Left cardiac atrium (tissue), 4 donors: ENCODE data around the gene PRTN3. TPM values are rescaled to one million over a fixed set of nuclear protein-coding genes. Genes with fewer than 3 reads are reported as not detected.
"Not testable (repeated sequence)": the region's sequence is repeated elsewhere in the genome, so short reads cannot be mapped to it uniquely, and the experiment has no call there.

Source experiments
- ATAC-seq, 2 donors: fragments of 200-7000 bp; cut with Tn5 transposase; one replicate each; pipeline ENCODE4 v1.9.1; 2020; ENCODE audit warnings: mild to moderate bottlenecking in 2 of 2, moderate library complexity in 2 of 2
- DNase-seq: peaks from one replicate; pipeline ENCODE4 v3.0.0-alpha.2; 2020
- intact Hi-C, 2 donors: fragments of 100-400 bp; cut with DNase I; formaldehyde crosslinking; loops; one replicate each; pipeline versions ENCODE4 v1.14.1 to v1.15.1; 2022 to 2023
- total RNA-seq, 2 donors: library from RNA; stranded (reverse); fragmentation: NEBNext Ultra II Directional; extraction: Animal tissue kit (Norgen Biotek cat#: 25700); gene quantifications; one replicate each; pipeline ENCODE4 v1.2.1, GENCODE V29; 2021
- donor health status: DM: no; HTN: yes; CAD: no.
- donor health status: DM: no; HTN: yes; CAD: no; lungs with severe emphysema.
- donor health status: DM: yes; HTN: yes; CAD: no.
- donor health status: Dilated cardiomyopathy.

The PRTN3 gene
- total RNA-seq, 2 donors from 2014 or later: not detected

DNA sequence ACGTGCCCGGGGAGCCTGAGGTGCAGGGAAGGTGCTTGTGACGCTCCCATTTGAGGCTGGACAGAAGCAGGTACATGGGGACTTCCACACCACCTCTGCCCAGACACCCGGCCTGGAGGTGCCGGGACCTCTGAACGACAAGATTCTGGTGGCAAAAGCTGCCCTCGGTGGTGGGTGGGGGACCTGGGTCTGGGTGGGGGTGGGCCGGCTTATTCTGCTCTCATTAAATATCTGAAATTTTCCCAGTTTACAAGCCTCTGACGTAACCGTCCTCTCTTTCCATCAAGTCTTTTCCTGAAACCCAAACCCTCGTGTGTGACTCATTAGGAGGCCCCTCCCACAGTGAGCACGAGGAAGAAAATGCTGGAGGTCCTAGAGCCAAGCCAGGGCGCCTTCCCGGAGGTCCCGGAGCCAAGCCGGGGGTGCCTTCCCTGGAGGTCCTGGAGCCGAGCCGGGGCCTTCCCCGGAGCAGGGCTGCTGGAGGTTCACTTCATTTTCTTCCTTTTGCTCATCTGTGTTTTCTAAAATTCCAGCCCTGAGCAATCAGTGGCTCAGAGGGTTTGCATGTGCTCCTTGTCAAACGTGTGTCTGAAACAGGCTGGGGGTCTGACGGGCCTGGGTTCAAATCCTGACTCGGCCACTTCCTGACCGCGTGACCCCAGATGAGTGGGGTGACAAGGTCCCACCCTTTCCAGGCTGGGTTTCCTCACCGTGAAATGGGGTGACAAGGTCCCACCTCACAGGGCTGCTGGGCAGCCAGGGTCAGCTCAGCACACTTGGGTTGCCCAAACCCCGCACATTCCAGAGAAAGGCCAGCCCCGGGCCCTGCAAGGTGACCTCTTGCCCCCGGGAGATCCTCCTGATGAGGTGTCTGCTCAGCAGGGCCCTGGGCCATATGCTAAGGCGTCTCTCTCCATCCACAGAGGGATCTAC is 28.7 kb downstream of the PRTN3 start:
- intact Hi-C loops: no loop called here
- peak; percentile 79 for DNase-seq

DNA sequence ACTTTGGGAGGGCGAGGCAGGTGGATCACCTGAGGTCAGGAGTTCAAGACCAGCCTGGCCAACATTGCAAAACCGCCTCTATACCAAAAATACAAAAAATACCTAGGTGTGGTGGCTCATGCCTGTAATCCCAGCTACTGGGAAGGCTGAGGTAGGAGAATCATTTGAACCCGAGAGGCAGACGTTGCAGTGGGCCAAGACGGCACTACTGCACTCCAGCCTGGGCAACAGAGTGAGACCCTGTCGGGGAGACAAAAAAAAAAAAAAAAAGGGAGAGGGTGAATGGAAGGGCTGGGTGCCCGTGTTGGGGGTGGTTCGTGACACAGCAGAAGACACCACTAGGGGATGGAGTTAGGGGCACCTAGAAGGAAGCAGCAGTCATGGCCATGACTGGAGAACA is 29.5 kb downstream of the PRTN3 start:
- no peak for DNase-seq
- no peak for ATAC-seq
- intact Hi-C loops: no loop called here

More for the DNA sequence above, 28.7 kb downstream of the PRTN3 start:
- ATAC-seq: peak; percentile 46 to 58

DNA sequence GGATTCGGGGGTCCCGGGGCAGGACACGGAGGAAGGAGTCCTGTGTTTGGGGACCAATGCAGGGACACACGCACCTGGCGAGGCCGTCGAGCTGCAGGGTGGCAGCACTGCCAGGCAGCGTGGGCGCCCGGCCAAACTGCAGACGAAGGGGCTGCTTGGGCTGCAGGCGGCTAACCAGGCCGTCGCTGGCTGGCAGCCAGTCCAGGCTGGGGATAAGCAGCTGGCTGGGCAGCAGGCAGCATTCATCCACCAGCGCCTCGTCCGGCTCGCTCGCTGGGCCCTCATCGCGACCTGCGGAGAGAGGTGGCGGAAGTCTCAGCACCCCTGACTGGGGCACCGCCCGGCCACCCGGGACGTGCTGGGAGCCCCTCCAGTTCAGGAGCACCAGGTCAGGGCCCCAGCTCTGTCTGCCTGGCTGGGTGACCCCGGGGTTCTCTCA is 30.2 kb downstream of the PRTN3 start:
- DNase-seq (peak; percentile 74), ATAC-seq (peak; percentile 10 to 36)
- intact Hi-C loops: no loop called here

DNA sequence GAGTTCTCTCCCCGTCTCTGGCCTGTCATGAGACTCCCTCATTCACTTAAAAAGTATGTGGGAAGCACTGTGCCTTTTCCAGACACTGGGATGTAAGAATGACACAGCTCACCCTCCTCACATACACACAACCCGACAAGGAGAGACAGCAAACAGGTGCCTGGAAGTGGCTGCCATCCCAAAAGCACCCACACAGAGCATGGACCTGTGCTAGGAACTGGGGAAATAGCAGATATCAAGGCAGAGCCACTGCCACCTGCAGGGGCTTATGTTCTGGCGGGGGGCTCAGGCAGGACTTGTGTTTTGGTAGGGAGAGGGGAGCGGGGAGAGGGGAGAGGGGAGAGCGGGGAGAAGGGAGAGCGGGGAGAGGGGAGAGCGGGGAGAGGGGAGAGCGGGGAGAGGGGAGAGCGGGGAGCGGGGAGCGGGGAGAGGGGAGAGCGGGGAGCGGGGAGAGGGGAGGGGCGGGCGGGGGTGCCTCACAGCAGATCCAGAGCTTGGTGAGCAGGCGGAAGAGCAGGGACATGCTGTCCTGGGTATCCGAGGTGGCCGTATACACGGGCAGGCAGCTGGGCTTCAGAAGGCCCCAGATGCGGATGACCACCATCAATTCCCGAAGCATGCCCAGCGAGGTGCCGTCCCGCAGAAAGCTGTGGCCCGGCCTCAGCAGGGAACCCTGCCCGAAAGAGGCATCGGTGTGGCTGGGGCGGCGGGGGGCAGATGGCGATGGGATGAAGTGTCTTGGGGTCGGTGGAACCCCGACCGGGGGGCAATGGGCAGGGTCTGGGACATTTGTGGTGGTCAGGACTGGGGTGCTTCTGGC is 30.9 kb downstream of the PRTN3 start:
- DNase-seq (no peak), ATAC-seq (no peak)
- intact Hi-C loops: no loop called here

DNA sequence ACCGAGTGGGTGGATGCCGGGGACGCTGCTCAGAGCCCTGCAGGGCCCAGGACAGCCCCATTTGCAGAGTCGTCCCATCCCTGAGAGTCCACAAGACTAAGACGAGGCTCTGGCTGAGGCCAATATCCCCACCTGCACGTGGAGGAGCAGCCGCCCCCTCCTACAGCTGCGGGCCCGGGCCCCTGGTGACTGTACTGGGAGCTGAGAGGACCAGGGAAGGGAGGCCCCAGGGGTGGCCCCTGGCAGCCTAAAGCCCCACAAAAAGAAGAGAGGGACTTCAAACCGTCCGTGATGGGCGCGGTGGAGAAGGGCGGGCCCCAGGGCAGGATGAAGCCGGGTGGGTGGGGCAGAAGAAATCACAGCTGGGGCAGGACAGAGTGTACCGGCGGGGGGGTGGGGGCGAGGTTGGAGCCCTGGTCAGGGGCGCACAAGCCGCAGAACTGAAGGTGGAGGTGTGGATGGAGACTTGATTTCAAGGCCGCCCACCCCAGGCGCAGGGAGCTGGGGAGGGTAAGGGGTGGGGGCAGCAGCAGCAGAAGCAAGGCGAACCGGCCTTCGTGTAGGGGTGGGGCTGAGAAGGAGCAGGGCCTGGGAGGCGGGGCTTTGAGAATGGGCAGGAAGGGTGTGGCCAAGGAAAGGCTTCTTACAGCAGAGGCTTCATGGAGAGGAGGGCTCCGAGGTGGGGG is 31.6 kb downstream of the PRTN3 start:
- ATAC-seq: peak in 1 of 2 donors; percentile 23
- intact Hi-C loops: no loop called here
- DNase-seq: peak; percentile 70

DNA sequence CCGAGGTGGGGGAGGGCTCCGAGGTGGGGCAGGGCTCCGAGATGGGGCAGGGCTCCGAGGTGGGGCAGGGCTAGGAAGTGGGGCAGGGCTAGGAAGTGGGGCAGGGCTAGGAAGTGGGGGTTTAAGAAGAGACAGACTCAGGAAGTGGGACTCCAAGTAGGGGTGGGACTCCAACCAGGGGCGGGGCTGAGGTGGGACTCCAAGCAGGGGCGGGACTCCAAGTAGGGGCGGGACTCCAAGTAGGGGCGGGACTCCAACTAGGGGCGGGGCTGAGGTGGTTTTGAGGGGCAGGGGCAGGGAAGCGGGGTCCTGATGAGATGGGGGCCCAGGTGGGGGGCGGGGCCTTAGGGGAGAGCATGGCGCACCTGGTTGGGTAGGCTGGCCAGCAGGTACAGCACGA is 32.3 kb downstream of the PRTN3 start:
- ATAC-seq (peak in 1 of 2 donors; percentile 18), DNase-seq (no peak)
- intact Hi-C loops: no loop called here

DNA sequence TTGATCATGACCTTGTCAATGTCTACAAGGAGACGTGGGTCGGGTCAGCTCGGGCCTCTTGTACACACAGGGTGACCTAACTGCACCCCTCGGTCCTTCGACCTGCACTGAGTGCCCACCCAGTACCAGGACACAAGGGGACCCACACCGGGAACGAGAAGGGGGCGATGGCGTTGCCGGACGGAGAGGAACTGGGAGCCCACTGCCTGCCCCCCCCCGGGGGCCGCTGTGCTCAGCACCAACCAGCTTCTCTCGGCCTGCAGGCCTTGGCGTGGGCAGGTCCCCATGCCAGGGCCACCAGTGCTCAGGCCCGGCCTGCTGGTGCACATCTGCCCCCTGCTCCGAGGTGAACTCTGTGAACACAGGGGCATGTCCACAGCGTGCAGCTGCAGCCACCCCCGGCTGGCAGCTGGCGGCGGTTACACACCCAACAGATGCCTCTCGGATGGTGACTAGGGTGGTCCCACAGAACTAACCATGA is 32.8 kb downstream of the PRTN3 start:
- intact Hi-C loops: no loop called here
- ATAC-seq: no peak

DNA sequence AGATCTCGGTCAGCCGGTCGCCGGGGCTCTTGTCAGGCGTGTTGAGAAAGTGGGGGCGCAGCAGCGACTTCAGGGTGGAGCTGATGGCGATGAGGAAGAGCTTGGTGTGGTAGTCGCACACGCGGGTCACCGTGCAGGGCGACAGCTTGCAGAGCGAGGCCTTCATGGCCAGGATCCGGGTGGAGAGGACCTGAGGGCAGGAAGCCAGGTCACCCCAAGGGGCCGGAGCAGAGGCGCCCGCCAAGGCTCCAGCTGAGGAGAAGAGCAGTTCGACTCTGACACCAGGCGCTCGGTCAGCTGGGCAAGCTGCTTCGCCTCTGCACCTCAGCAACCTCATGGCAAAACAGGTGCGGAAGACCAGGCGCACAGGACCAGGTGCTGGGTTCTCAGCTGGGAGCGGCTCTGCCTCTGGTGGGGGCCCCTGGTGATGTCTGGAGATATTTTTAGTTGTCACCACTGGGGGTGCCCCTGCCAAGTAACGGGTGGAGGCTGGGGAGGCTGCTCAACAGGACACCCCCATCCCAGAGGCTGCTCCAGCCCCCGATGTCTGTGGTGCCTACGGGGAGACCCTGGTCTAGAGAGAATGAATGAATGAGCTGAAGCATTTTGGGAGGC is 34.6 kb downstream of the PRTN3 start:
- ATAC-seq: no peak
- intact Hi-C loops: no loop called here
- no peak for DNase-seq

More for the DNA sequence above, 32.8 kb downstream of the PRTN3 start:
- no peak for DNase-seq

DNA sequence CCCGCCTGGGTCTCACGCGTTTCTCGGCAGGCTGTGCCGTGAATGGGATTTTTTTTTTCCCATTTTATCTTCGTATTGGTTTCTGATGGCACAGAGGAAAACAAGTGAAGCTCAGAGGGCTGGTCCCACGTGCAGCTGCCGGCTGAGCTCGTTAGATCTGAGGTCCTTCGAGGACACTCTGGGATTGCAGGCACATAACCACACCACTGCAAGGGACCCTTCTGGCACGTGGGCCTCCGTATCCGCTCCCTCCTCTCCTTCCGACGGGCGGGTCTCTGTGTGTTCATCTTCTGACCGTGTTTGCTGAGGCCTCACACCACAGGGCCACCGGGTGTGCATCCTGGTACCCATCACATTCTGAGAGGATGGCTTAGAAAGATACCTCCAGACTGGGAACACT is 35.3 kb downstream of the PRTN3 start:
- ATAC-seq (no peak), DNase-seq (no peak)
- intact Hi-C loops: no loop called here

DNA sequence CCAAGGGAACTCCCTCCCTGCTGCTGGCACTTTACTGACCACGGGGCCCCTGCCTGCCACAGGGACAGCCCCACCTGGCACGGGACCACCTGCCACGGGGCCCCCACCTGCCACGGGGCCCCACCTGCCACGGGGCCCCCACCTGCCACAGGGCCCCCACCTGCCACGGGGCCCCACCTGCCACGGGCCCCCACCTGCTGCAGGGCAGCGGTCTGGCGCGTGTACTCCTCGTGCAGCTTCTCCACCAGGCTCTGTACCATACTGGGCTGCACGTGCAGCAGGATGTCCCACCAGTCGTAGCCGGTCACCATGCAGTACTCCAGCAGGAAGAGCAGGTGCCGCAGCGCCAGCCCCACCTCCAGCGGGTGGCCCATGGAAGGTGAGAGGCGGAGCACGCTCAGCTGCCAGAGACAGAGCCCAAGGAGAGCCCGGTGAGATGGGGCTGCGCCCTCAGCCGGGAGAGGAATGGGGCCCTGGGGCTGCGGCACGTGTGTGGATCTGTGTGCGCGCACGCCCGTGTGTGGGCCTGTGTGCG is 36.0 kb downstream of the PRTN3 start:
- intact Hi-C loops: no loop called here
- ATAC-seq (no peak), DNase-seq (no peak)

DNA sequence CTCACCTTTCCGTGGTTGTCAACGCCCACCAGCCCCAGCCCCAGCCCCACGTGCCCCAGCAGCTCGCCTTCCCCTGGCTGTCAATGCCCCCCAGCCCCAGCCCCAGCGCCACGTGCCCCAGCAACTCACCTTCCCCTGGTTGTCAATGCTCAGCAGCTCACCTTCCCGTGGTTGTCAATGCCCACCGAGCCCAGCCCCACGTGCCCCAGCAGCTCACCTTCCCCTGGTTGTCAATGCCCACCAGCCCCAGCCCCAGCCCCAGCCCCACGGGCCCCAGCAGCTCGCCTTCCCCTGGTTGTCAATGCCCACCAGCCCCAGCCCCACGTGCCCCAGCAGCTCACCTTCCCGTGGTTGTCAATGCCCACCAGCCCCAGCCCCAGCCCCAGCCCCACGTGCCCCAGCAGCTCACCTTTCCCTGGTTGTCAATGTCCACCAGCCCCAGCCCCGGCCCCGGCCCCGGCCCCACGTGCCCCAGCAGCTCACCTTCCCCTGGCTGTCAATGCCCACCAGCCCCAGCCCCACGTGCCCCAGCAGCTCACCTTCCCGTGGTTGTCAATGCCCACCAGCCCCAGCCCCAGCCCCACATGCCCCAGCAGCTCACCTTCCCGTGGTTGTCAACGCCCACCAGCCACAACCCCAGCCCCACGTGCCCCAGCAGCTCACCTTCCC is 37.3 kb downstream of the PRTN3 start:
- ATAC-seq, DNase-seq, intact Hi-C loops: not testable (repeated sequence)

DNA sequence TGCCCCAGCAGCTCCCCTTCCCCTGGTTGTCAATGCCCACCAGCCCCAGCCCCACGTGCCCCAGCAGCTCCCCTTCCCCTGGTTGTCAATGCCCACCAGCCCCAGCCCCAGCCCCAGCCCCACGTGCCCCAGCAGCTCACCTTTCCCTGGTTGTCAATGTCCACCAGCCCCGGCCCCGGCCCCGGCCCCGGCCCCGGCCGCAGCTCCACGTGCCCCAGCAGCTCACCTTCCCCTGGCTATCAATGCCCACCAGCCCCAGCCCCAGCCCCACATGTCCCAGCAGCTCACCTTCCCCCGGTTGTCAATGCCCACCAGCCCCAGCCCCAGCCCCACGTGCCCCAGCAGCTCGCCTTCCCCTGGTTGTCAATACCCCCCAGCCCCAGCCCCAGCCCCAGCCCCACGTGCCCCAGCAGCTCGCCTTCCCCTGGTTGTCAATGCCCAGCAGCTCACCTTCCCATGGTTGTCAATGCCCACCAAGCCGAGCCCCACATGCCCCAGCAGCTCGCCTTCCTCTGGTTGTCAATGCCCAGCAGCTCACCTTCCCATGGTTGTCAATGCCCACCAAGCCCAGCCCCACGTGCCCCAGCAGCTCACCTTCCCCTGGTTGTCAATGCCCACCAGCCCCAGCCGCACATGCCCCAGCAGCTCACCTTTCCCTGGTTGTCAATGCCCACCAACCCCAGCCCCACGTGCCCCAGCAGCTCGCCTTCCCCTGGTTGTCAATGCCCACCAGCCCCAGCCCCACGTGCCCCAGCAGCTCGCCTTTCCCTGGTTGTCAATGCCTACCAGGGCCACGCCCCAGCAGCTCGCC is 38.2 kb downstream of the PRTN3 start:
- intact Hi-C loops, DNase-seq, ATAC-seq: not testable (repeated sequence)

DNA sequence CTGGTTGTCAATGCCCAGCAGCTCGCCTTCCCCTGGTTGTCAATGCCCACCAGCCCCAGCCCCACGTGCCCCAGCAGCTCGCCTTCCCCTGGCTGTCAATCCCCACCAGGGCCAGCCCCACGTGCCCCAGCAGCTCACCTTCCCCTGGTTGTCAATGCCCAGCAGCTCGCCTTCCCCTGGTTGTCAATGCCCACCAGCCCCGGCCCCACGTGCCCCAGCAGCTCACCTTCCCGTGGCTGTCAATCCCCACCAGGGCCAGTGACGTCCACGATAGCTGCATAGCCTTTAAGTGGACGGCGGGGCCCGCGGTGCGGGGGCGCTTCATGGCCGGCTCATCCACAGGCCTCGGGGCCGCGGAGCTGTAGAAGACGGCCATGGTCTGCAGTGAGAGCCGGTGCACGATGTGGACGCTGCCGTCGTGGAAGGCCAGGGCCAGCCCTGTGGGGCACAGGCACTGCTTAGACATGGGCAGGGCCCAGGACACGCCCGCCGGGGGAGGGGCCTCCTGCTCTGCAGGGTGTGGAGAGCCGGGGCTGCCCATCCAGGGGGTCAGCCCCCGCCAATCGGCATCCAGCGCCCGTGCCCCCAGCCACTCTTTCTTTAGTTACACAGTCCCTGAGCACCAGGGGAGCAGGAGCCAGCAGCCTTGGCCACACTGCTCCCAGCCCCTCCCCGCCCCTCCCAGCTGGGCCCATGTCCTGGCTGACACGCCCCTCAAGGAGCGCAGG is 39.1 kb downstream of the PRTN3 start:
- no peak for ATAC-seq
- DNase-seq: no peak
- intact Hi-C loops: no loop called here

DNA sequence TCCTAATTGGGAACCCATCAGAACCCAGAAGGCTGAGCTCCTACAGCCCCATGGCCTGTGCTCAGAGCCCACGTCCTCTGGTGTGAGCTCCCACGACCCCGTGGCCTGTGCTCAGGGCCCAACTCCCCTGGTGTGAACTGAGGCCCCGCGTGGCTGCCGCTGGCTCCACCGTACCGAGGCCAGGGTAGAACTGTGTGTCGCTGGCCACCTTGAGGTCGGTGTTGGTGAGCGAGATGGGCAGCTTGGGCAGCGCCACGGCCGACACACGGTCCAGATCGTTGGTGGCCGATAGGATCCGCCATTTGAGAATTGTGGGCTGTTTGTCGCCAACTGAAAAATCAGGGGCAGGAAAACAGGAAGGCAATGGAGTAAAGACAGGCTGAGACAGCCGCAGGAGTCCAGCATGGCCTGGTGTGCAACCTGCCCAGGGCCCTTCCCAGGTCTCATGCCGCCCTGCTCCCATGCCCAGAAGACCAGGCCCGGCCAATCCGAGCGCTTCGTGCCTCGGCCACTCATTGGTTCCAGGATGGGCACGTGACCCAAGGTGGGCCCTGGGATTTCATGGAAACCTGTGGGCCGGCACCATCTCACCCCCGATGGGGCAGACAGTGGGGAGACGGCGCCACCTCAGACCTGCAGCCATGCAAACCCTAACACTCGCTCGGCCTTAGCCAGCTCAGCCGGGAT is 40.7 kb downstream of the PRTN3 start:
- intact Hi-C loops: no loop called here
- ATAC-seq (no peak), DNase-seq (no peak)

DNA sequence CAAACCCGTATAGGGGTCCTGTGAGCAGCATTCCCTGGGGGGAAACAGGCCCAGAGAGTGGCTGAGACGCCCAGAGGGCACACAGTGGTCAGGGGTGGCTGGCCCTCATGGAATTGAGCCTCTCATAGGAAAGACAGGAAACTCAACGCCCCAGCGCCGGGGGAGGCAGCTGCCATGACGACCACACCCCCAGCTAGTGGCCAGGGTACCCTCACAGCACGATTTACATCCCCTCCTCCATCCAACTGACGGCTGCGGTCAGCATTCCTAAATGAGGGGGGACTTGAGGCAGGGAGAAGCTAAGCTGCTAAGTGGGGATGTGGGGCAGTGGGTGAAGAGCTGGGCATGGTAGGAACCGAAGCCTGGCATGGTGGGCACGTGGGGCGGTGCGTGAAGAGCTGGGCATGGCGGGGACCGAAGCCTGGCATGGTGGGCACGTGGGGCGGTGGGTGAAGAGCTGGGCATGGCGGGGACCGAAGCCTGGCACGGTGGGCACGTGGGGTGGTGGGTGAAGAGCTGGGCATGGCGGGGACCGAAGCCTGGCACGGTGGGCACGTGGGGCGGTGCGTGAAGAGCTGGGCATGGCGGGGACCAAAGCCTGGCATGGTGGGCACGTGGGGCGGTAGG is 42.2 kb downstream of the PRTN3 start:
- intact Hi-C loops: no loop called here
- no peak for DNase-seq
- no peak for ATAC-seq
